GM23248 (cell line): ENCODE data around the gene GSG1L. TPM values are rescaled to one million over a fixed set of nuclear protein-coding genes. Genes with fewer than 3 reads are reported as not detected.

ENCODE experiments used
- DNase-seq: peaks from one replicate; pipeline ENCODE4 v3.0.0-alpha.2; 2015
- H2AFZ ChIP-seq: fragments of 200-600 bp; sonication (generic); 2 replicates; pipeline ENCODE4 v1.6.1; 2016; ENCODE audit warnings: antibody characterized with exemption
- H3F3A ChIP-seq: fragments of 200-600 bp; sonication (generic); 2 replicates; pipeline ENCODE4 v1.6.1; 2016; ENCODE audit warnings: mild to moderate bottlenecking, antibody characterized with exemption, mixed run types; ENCODE audit not compliant: insufficient read depth
- H3K27ac ChIP-seq: fragments of 200-600 bp; sonication (generic); 2 replicates; pipeline ENCODE4 v1.5.1; 2016; ENCODE audit warnings: mild to moderate bottlenecking
- H3K27me3 ChIP-seq: fragments of 200-600 bp; sonication (generic); replicated peaks from 2 replicates; pipeline ENCODE4 v1.6.1; 2016; ENCODE audit warnings: mild to moderate bottlenecking; ENCODE audit not compliant: insufficient read depth
- H3K36me3 ChIP-seq: fragments of 200-600 bp; sonication (generic); 2 replicates; pipeline ENCODE4 v1.6.1; 2016; ENCODE audit warnings: low read depth, mild to moderate bottlenecking
- H3K4me1 ChIP-seq: fragments of 200-600 bp; sonication (generic); 2 replicates; pipeline ENCODE4 v1.6.1; 2016; ENCODE audit warnings: mild to moderate bottlenecking; ENCODE audit not compliant: insufficient read depth
- H3K4me2 ChIP-seq: fragments of 200-600 bp; sonication (generic); one replicate; pipeline ENCODE4 v1.6.1; 2016; ENCODE audit warnings: mild to moderate bottlenecking; ENCODE audit not compliant: unreplicated experiment
- H3K4me3 ChIP-seq: fragments of 200-600 bp; sonication (generic); 2 replicates; pipeline ENCODE4 v1.5.1; 2016; ENCODE audit warnings: mild to moderate bottlenecking
- H3K79me2 ChIP-seq: fragments of 200-600 bp; sonication (generic); 2 replicates; pipeline ENCODE4 v1.6.1; 2016; ENCODE audit warnings: mild to moderate bottlenecking; ENCODE audit not compliant: insufficient read depth
- H3K9ac ChIP-seq: fragments of 200-600 bp; sonication (generic); 2 replicates; pipeline ENCODE4 v1.6.1; 2016; ENCODE audit warnings: mild to moderate bottlenecking
- H3K9me2 ChIP-seq: fragments of 200-600 bp; sonication (generic); 2 replicates; pipeline ENCODE4 v1.6.1; 2016; ENCODE audit warnings: mixed run types, mild to moderate bottlenecking, moderate library complexity; ENCODE audit not compliant: insufficient read depth
- H3K9me3 ChIP-seq: fragments of 200-600 bp; sonication (generic); one replicate; pipeline ENCODE4 v1.6.1; 2017; ENCODE audit warnings: low read depth
- H4K20me1 ChIP-seq: fragments of 200-600 bp; sonication (generic); 2 replicates; pipeline ENCODE4 v1.6.0; 2016; ENCODE audit not compliant: insufficient read depth
- EZH2 ChIP-seq: fragments of 200-600 bp; sonication (generic); IDR thresholded peaks from 2 replicates; pipeline ENCODE4 v1.6.1; 2018; ENCODE audit warnings: antibody characterized with exemption, mild to moderate bottlenecking; ENCODE audit not compliant: insufficient read depth, poor library complexity, severe bottlenecking
- EZH2phosphoT487 ChIP-seq: fragments of 200-600 bp; sonication (generic); IDR thresholded peaks from 2 replicates; pipeline ENCODE4 v1.6.1; 2018; ENCODE audit warnings: antibody characterized with exemption, moderate library complexity, mild to moderate bottlenecking, low read depth; ENCODE audit not compliant: insufficient read depth
- WGBS, 2 experiments: methylation state at CpG; one replicate each; pipeline ENCODE4 v1.1.6; 2015 to 2017; ENCODE audit warnings: low lambda C conversion rate in 2 of 2, low coverage in 1 of 2; ENCODE audit errors: missing lambda C conversion rate in 2 of 2; 5-methylcytosine and 5-hydroxymethylcytosine counted together
- in situ Hi-C: fragments of 300-500 bp; cut with MboI; formaldehyde crosslinking; loops from 2 replicates; pipeline ENCODE4 v1.15.0; 2020
- polyA plus RNA-seq: library from polyadenylated mRNA; unstranded; fragments of >200 nt; fragmentation: Nextera tagmentation; extraction: Ambion mirVana; gene quantifications from 2 replicates; pipeline ENCODE4 v1.2.1, GENCODE V29; 2016
- total RNA-seq: library from RNA; depleted of rRNA; stranded (reverse); fragments of >200 nt; shearing (Covaris generic); gene quantifications from 2 replicates; pipeline ENCODE4 v1.2.3, GENCODE V29; 2014

Gene GSG1L
- total and polyA plus RNA-seq, 2 experiments from 2014 or later, result not detected

DNA sequence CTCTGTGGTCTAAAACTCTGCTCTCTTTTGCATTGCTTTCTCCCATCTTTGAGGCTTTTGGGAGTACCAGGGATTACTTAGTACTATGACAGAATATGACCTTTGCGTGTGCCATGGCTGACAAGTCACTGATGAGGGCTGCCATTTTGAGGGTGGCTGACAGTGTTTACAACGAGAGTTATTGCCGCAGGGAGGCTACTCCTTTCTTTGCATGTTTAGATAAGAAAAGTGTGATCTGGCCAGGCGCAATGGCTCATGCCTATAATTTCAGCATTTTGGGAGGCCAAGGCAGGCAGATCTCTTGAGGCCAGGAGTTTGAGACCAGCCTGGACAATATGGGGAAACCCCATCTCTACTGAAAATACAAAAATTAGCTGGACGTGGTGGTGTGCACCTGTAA is 77.5 kb downstream of the GSG1L start:
- H3F3A ChIP-seq, result no peaks in the 10 kb centered on the region
- H3K4me3 ChIP-seq, result no peak overlapping the region
- no peaks in the 10 kb centered on the region for H3K9me3 ChIP-seq
- no peak overlapping the region for H3K9ac ChIP-seq
- H3K27ac ChIP-seq, result no peak overlapping the region
- no peak overlapping the region for H2AFZ ChIP-seq
- no peak for DNase-seq
- WGBS, 2 experiments, result 57 to 68% methylated on average over 5 of the region's 5 CpGs
- H3K79me2 ChIP-seq, result no peaks in the 10 kb centered on the region
- TF ChIP-seq EZH2 (no peak), EZH2phosphoT487 (no peak)
- H3K4me2 ChIP-seq, result no peak overlapping the region
- H3K27me3 ChIP-seq, result 0 out of 2 replicates have a peak, but pooled peaks cover 12% of the 10 kb centered on the region
- no peaks in the 10 kb centered on the region for H4K20me1 ChIP-seq
- no peaks in the 10 kb centered on the region for H3K4me1 ChIP-seq
- in situ Hi-C loops, result no loop called here
- H3K9me2 ChIP-seq, result no peaks in the 10 kb centered on the region
- H3K36me3 ChIP-seq, result no peaks in the 10 kb centered on the region

DNA sequence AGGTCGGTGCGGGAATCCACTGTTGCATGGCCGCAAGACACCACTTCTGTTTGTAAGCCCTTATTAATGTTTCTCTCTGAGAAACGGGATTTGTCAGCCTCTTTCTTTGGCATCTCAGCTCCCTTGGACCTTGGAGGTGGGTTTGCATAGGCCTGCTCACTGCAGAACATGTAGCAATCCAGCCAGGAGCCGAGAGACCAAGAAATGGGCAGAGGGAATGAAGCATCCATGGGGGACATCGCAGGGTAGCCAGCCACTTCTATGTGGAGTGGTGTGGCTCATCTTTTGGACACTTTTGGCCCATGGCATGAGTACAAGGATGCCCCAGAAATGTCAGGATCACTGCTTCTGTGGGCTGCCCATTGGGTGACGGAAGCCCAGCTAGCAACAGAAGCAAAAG is 79.4 kb downstream of the GSG1L start:
- no peaks in the 10 kb centered on the region for H3K79me2 ChIP-seq
- no peak for DNase-seq
- WGBS, 2 experiments, result 70 to 73% methylated on average over 7 of the region's 7 CpGs
- H3K27ac ChIP-seq, result no peak overlapping the region
- H3F3A ChIP-seq, result no peaks in the 10 kb centered on the region
- H2AFZ ChIP-seq, result no peak overlapping the region
- H3K36me3 ChIP-seq, result no peaks in the 10 kb centered on the region
- H3K9me2 ChIP-seq, result no peaks in the 10 kb centered on the region
- H3K9ac ChIP-seq, result no peak overlapping the region
- peaks cover 9% of the 10 kb centered on the region; the same call in 1 of the 2 replicates for H3K27me3 ChIP-seq
- H3K4me3 ChIP-seq, result no peak overlapping the region
- in situ Hi-C loops, result no loop called here
- H3K4me1 ChIP-seq, result no peaks in the 10 kb centered on the region
- no peak overlapping the region for H3K4me2 ChIP-seq
- H4K20me1 ChIP-seq, result no peaks in the 10 kb centered on the region
- no peaks in the 10 kb centered on the region for H3K9me3 ChIP-seq
- TF ChIP-seq EZH2, result no peak
- TF ChIP-seq EZH2phosphoT487, result no peak

DNA sequence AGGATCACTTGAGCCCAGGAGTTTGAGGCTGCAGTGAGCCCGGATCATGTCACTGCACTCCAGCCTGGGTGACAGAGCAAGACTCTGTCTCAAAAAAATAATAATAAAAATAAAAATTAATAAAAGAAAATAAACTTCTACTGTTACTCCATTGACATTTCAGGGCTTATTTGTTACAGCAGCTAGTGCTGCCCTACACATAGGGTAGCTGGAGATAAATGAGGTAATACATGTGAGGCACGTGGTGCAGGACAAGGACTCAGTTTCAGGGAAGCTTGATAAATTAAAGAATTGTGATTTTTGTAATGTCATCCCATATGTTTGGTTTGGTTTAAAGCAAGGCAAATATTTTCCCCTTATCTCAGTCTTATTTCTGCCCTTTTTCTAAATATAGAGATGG is 80.3 kb downstream of the GSG1L start:
- H3K27me3 ChIP-seq, result peaks cover 9% of the 10 kb centered on the region; the same call in 1 of the 2 replicates
- no peaks in the 10 kb centered on the region for H4K20me1 ChIP-seq
- 13 to 16% methylated on average over 2 of the region's 2 CpGs for WGBS, 2 experiments
- no peak overlapping the region for H3K9ac ChIP-seq
- no peak overlapping the region for H3K27ac ChIP-seq
- no peaks in the 10 kb centered on the region for H3F3A ChIP-seq
- no peaks in the 10 kb centered on the region for H3K9me2 ChIP-seq
- no peaks in the 10 kb centered on the region for H3K4me1 ChIP-seq
- H3K4me3 ChIP-seq, result no peak overlapping the region
- in situ Hi-C loops, result no loop called here
- no peaks in the 10 kb centered on the region for H3K36me3 ChIP-seq
- no peak overlapping the region for H2AFZ ChIP-seq
- TF ChIP-seq EZH2phosphoT487, result no peak
- TF ChIP-seq EZH2, result no peak
- no peak for DNase-seq
- H3K9me3 ChIP-seq, result no peaks in the 10 kb centered on the region
- no peaks in the 10 kb centered on the region for H3K79me2 ChIP-seq
- no peak overlapping the region for H3K4me2 ChIP-seq

DNA sequence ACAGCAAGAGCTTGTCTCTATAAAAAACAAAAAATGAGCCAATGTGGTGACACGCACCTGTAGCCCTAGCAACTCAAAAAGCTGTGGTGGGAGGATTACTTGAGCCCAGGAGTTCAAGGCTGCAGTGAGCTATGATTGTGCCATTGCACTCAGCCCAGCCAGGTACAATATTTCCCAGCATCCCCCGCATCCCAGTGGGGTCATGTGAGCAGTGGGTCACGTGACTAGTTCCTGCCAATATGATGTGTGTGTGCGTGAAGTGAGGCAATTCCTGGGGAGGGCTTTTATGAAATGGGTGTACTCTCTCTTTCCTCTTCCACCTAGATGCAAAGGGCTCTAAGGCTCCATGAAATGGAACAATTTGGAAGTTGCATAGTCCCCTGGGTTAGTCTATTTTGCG is 81.3 kb downstream of the GSG1L start:
- DNase-seq, result no peak
- TF ChIP-seq EZH2 (no peak), EZH2phosphoT487 (no peak)
- Histone ChIP-seq H3F3A (no peaks in the 10 kb centered on the region), H3K27ac (no peak overlapping the region), H2AFZ (no peak overlapping the region), H3K27me3 (peaks cover 6% of the 10 kb centered on the region; the same call in 1 of the 2 replicates), H4K20me1 (no peaks in the 10 kb centered on the region), H3K4me2 (no peak overlapping the region), H3K4me3 (no peak overlapping the region), H3K9ac (no peak overlapping the region), H3K9me3 (no peaks in the 10 kb centered on the region), H3K9me2 (no peaks in the 10 kb centered on the region), H3K36me3 (no peaks in the 10 kb centered on the region), H3K4me1 (no peaks in the 10 kb centered on the region), H3K79me2 (no peaks in the 10 kb centered on the region)
- in situ Hi-C loops, result no loop called here
- WGBS, 2 experiments, result 58 to 64% methylated on average over 5 of the region's 5 CpGs
